Neural cell (in vitro differentiated cells): ENCODE measurements around the gene BORCS5. TPM values are rescaled to one million over a fixed set of nuclear protein-coding genes. Genes with fewer than 3 reads are reported as not detected.

Source experiments
- H2AFZ ChIP-seq: fragments of 200-600, 300-800 bp; sonication (generic), shearing (Covaris generic); 2 replicates; pipeline ENCODE4 v1.6.0; 2014; ENCODE audit warnings: low read depth, mild to moderate bottlenecking, antibody characterized with exemption, low read length, moderate library complexity
- H3F3A ChIP-seq: fragments of 200-600 bp; shearing (Covaris generic); 2 replicates; pipeline ENCODE4 v1.6.1; 2016; ENCODE audit warnings: mild to moderate bottlenecking, moderate library complexity, mixed read lengths, antibody characterized with exemption, low read length; ENCODE audit not compliant: insufficient read depth, poor library complexity, severe bottlenecking
- H3K27ac ChIP-seq: fragments of 200-600, 300-800 bp; sonication (generic), shearing (Covaris generic); 2 replicates; pipeline ENCODE4 v1.5.1; 2014; ENCODE audit warnings: mild to moderate bottlenecking, low read length, moderate library complexity
- H3K27me3 ChIP-seq: fragments of 300-800, 200-600 bp; sonication (generic), shearing (Covaris generic); 2 replicates; pipeline ENCODE4 v1.6.0; 2014; ENCODE audit warnings: mild to moderate bottlenecking, low read depth, low read length, moderate library complexity; ENCODE audit not compliant: insufficient read depth
- H3K36me3 ChIP-seq: fragments of 300-800, 200-600 bp; sonication (generic), shearing (Covaris generic); 2 replicates; pipeline ENCODE4 v1.5.1; 2014; ENCODE audit warnings: mild to moderate bottlenecking, antibody characterized with exemption, low read length, moderate library complexity; ENCODE audit not compliant: insufficient read depth
- H3K4me2 ChIP-seq: fragments of 300-800, 200-600 bp; sonication (generic), shearing (Covaris generic); 2 replicates; pipeline ENCODE4 v1.6.0; 2014; ENCODE audit warnings: mild to moderate bottlenecking, low read length
- H3K4me3 ChIP-seq: fragments of 300-800, 200-600 bp; sonication (generic), shearing (Covaris generic); 2 replicates; pipeline ENCODE4 v1.5.1; 2014; ENCODE audit warnings: mild to moderate bottlenecking, low read length, moderate library complexity
- H3K79me2 ChIP-seq: fragments of 200-600 bp; shearing (Covaris generic); replicated peaks from 2 replicates; pipeline ENCODE4 v1.6.0; 2014; ENCODE audit warnings: mild to moderate bottlenecking, low read length, moderate library complexity; ENCODE audit not compliant: insufficient read depth
- H3K9ac ChIP-seq: fragments of 300-800, 200-600 bp; sonication (generic), shearing (Covaris generic); 2 replicates; pipeline ENCODE4 v1.6.1; 2016; ENCODE audit warnings: mild to moderate bottlenecking, low read length, mixed read lengths
- H3K9me2 ChIP-seq: fragments of 200-600 bp; shearing (Covaris generic); 2 replicates; pipeline ENCODE4 v1.6.1; 2016; ENCODE audit warnings: mild to moderate bottlenecking, low read length, mixed read lengths; ENCODE audit not compliant: insufficient read depth
- H3K9me3 ChIP-seq: fragments of 200-600, 300-800 bp; sonication (generic), shearing (Covaris generic); 2 replicates; pipeline ENCODE4 v1.6.1; 2016; ENCODE audit warnings: mild to moderate bottlenecking, mixed run types, low read length, moderate library complexity, mixed read lengths
- H4K20me1 ChIP-seq: fragments of 200-600 bp; shearing (Covaris generic); 2 replicates; pipeline ENCODE4 v1.6.1; 2016; ENCODE audit warnings: mild to moderate bottlenecking, mixed run types; ENCODE audit not compliant: insufficient read depth
- CTCF ChIP-seq: fragments of 450-650 bp; IDR thresholded peaks from 2 replicates; pipeline ENCODE4 v1.5.1; 2014; ENCODE audit warnings: antibody characterized with exemption, mild to moderate bottlenecking, moderate library complexity; ENCODE audit not compliant: poor library complexity, severe bottlenecking
- EP300 ChIP-seq: fragments of 450-650 bp; conservative IDR thresholded peaks from 2 replicates; pipeline ENCODE4 v1.6.1; 2014; ENCODE audit warnings: antibody characterized with exemption, mild to moderate bottlenecking, moderate library complexity; ENCODE audit not compliant: poor library complexity, severe bottlenecking
- EZH2 ChIP-seq: fragments of 200-600, 300-800 bp; shearing (Covaris generic), sonication (generic); IDR thresholded peaks from 2 replicates; pipeline ENCODE4 v1.6.1; 2014; ENCODE audit warnings: antibody characterized with exemption, low read length, borderline replicate concordance, mild to moderate bottlenecking; ENCODE audit not compliant: insufficient read depth, poor library complexity, severe bottlenecking
- MXI1 ChIP-seq: fragments of 450-650 bp; conservative IDR thresholded peaks from 2 replicates; pipeline ENCODE4 v1.6.1; 2014; ENCODE audit warnings: antibody characterized with exemption, mild to moderate bottlenecking; ENCODE audit not compliant: poor library complexity, severe bottlenecking
- POLR2AphosphoS5 ChIP-seq: IDR thresholded peaks from 2 replicates; pipeline ENCODE4 v1.6.1; 2012
- RAD21 ChIP-seq: fragments of 450-650 bp; conservative IDR thresholded peaks from 2 replicates; pipeline ENCODE4 v1.6.1; 2014; ENCODE audit warnings: antibody characterized with exemption, mild to moderate bottlenecking, moderate library complexity
- REST ChIP-seq: IDR thresholded peaks from 2 replicates; pipeline ENCODE4 v1.6.1; 2012; ENCODE audit warnings: borderline replicate concordance
- SMC3 ChIP-seq: fragments of 450-650 bp; conservative IDR thresholded peaks from 2 replicates; pipeline ENCODE4 v1.6.1; 2014; ENCODE audit warnings: antibody characterized with exemption, mild to moderate bottlenecking, moderate library complexity; ENCODE audit not compliant: poor library complexity
- TAF1 ChIP-seq: IDR thresholded peaks from 2 replicates; pipeline ENCODE4 v1.6.1; 2012; ENCODE audit warnings: low read depth
- polyA plus RNA-seq: library from polyadenylated mRNA; depleted of rRNA; stranded (reverse); fragments of >200 nt; gene quantifications from 2 replicates; pipeline ENCODE4 v1.2.3, GENCODE V29; 2014

BORCS5 gene
- polyA plus RNA-seq, 1 donor from 2014 or later, result 14.2 TPM

DNA sequence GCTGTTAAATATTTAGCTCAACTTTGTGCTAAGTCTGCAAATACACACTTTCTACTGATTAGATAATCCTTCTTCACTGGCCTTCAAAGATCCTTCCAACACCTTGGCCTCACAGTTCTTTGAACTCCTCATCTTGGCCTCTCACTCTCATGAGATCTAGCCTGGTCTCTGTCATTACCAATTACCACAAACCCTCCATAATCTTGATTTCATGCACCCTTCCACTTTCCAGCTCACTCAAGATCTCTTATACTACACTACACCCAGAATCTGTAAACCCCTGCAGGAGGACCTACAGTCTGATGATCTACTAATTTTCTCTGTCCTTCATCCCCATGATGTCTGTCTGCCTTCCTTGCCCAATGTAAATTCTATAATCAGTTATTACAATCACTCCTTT lies 134.7 kb downstream of the BORCS5 start:
- no peak for TF ChIP-seq TAF1
- TF ChIP-seq CTCF, result no peak
- TF ChIP-seq MXI1, result no peak
- no peak for TF ChIP-seq EZH2
- no peak for TF ChIP-seq REST
- no peak for TF ChIP-seq RAD21
- Histone ChIP-seq H3K79me2 (no peaks in the 10 kb centered on the region), H3K9me2 (no peaks in the 10 kb centered on the region), H3K4me2 (no peak overlapping the region), H3K27me3 (no peaks in the 10 kb centered on the region), H3K36me3 (no peaks in the 10 kb centered on the region), H3K27ac (no peak overlapping the region), H3K9ac (no peak overlapping the region), H3K9me3 (no peaks in the 10 kb centered on the region), H3K4me3 (no peak overlapping the region), H4K20me1 (no peaks in the 10 kb centered on the region), H3F3A (no peaks in the 10 kb centered on the region), H2AFZ (no peak overlapping the region)

GRCh38 chr12:12492547-12492946 lies 135.7 kb downstream of the BORCS5 start:
- Histone ChIP-seq H3K27ac (no peak overlapping the region), H4K20me1 (no peaks in the 10 kb centered on the region), H2AFZ (no peak overlapping the region), H3F3A (no peaks in the 10 kb centered on the region), H3K4me2 (no peak overlapping the region), H3K4me3 (no peak overlapping the region), H3K36me3 (no peaks in the 10 kb centered on the region), H3K9me2 (no peaks in the 10 kb centered on the region), H3K9ac (no peak overlapping the region), H3K9me3 (no peaks in the 10 kb centered on the region), H3K79me2 (no peaks in the 10 kb centered on the region), H3K27me3 (no peaks in the 10 kb centered on the region)
- TF ChIP-seq EZH2, result no peak
- TF ChIP-seq EP300, result no peak
- TF ChIP-seq TAF1, result no peak
- no peak for TF ChIP-seq POLR2AphosphoS5
- no peak for TF ChIP-seq REST
- TF ChIP-seq MXI1, result no peak
- no peak for TF ChIP-seq CTCF
- TF ChIP-seq SMC3, result no peak
- TF ChIP-seq RAD21, result no peak
